B cell (primary cell): Measurements from ENCODE around the gene LNX1. TPM values are rescaled to one million over a fixed set of nuclear protein-coding genes. Genes with fewer than 3 reads are reported as not detected.

Experiments
- ATAC-seq: fragments of 200-7000 bp; cut with Tn5 transposase; one replicate; pipeline ENCODE4 v1.10.0; 2021; ENCODE audit warnings: low read depth, mild to moderate bottlenecking, moderate number of reproducible peaks, moderate library complexity
- CTCF ChIA-PET: fragments of 350-600 bp; sonication (Branson Sonifier 250); formaldehyde crosslinking; loops from one replicate; lab custom pipeline; 2021; ENCODE audit warnings: antibody characterized with exemption, inconsistent platforms; lab: Charles Lee
- POLR2A ChIA-PET: fragments of 350-600 bp; sonication (Branson Sonifier 250); formaldehyde crosslinking; loops from one replicate; lab custom pipeline; 2021; ENCODE audit warnings: antibody characterized with exemption; lab: Charles Lee
- DNase-seq: peaks from one replicate; pipeline ENCODE4 v3.0.0; 2013
- H2AFZ ChIP-seq: 2 replicates; pipeline ENCODE4 v1.6.1; 2012; ENCODE audit warnings: mild to moderate bottlenecking, low read depth, low read length; ENCODE audit not compliant: insufficient read depth, poor library complexity, severe bottlenecking
- H3K27ac ChIP-seq, 2 donors: 1 replicate in 1 of 2; 2 replicates in 1 of 2; pipeline ENCODE4 v1.5.1; 2012 to 2013; ENCODE audit warnings: low read length in 2 of 2, mild to moderate bottlenecking in 2 of 2, moderate library complexity in 1 of 2
- H3K27me3 ChIP-seq, 4 experiments: fragments of 200-600 bp in 1 of 4; sonication (generic) in 1 of 4; replicated peaks in 1 of 4; 1 replicate in 2 of 4; 2 replicates in 2 of 4; pipeline versions ENCODE4 v1.6.1 to v1.7.0; 2013 to 2016; ENCODE audit warnings: low read length in 3 of 4, mild to moderate bottlenecking in 2 of 4, mixed read lengths in 1 of 4, moderate library complexity in 1 of 4; ENCODE audit not compliant: insufficient read depth in 4 of 4, control insufficient read depth in 3 of 4; ENCODE audit errors: control extremely low read depth in 1 of 4
- H3K36me3 ChIP-seq, 2 experiments: replicated peaks in 1 of 2; 1 replicate in 1 of 2; 2 replicates in 1 of 2; pipeline versions ENCODE4 v1.6.1 to v1.7.1; 2013; ENCODE audit warnings: low read length in 1 of 2; ENCODE audit not compliant: insufficient read depth in 2 of 2, control insufficient read depth in 1 of 2; ENCODE audit errors: control extremely low read depth in 1 of 2, extremely low read depth in 1 of 2
- H3K4me1 ChIP-seq, 2 donors: fragments of 200-600 bp in 1 of 2; sonication (generic) in 1 of 2; 1 replicate in 1 of 2; 2 replicates in 1 of 2; pipeline versions ENCODE4 v1.5.1 to v1.6.1; 2013 to 2017; ENCODE audit warnings: low read length in 2 of 2; ENCODE audit not compliant: control insufficient read depth in 2 of 2, insufficient read depth in 2 of 2
- H3K4me2 ChIP-seq: replicated peaks from 2 replicates; pipeline ENCODE3; 2012; ENCODE audit warnings: mild to moderate bottlenecking, low read depth, low read length; ENCODE audit not compliant: poor library complexity, severe bottlenecking
- H3K4me3 ChIP-seq, 5 experiments: fragments of 200-600 bp in 1 of 5; sonication (generic) in 1 of 5; 1 replicate in 3 of 5; 2 replicates in 2 of 5; pipeline versions ENCODE4 v1.5.1 to v1.7.0; 2011 to 2016; ENCODE audit warnings: low read length in 4 of 5, mild to moderate bottlenecking in 4 of 5, low read depth in 2 of 5, control low read depth in 1 of 5, moderate library complexity in 1 of 5; ENCODE audit not compliant: insufficient read depth in 1 of 5; ENCODE audit errors: control extremely low read depth in 1 of 5, extremely low read depth in 1 of 5
- H3K79me2 ChIP-seq: fragments of 200-600 bp; sonication (generic); one replicate; pipeline ENCODE4 v1.6.0; 2016; ENCODE audit warnings: low read length; ENCODE audit not compliant: control insufficient read depth, insufficient read depth
- H3K9ac ChIP-seq: fragments of 200-600 bp; sonication (generic); 2 replicates; pipeline ENCODE4 v1.6.1; 2017; ENCODE audit warnings: mild to moderate bottlenecking, low read length, moderate library complexity
- H3K9me3 ChIP-seq, 3 donors: one replicate each; pipeline versions ENCODE4 v1.6.1 to v1.7.1; 2013; ENCODE audit warnings: low read length in 2 of 3; ENCODE audit not compliant: control insufficient read depth in 2 of 3, insufficient read depth in 1 of 3; ENCODE audit errors: control extremely low read depth in 1 of 3
- H4K20me1 ChIP-seq: 2 replicates; pipeline ENCODE4 v1.6.0; 2012; ENCODE audit warnings: mild to moderate bottlenecking, low read length; ENCODE audit not compliant: insufficient read depth, control insufficient read depth, poor library complexity, severe bottlenecking
- H3K27ac Mint-ChIP-seq: one replicate; pipeline ENCODE4 v1.8.0; 2021; ENCODE audit warnings: mixed read lengths
- H3K27me3 Mint-ChIP-seq: one replicate; pipeline ENCODE4 v1.8.0; 2021; ENCODE audit warnings: mixed read lengths
- H3K4me1 Mint-ChIP-seq: one replicate; pipeline ENCODE4 v1.8.0; 2021; ENCODE audit warnings: mixed read lengths
- H3K4me3 Mint-ChIP-seq: one replicate; pipeline ENCODE4 v1.8.0; 2021; ENCODE audit warnings: mixed read lengths
- H3K9me3 Mint-ChIP-seq: one replicate; pipeline ENCODE4 v1.8.0; 2022; ENCODE audit warnings: mixed read lengths; ENCODE audit not compliant: insufficient read depth
- CTCF ChIP-seq: fragments of 200-600 bp; IDR thresholded peaks from one replicate; pipeline ENCODE4 v1.8.0; 2022; ENCODE audit warnings: antibody characterized with exemption, mild to moderate bottlenecking
- EZH2 ChIP-seq: IDR thresholded peaks from 2 replicates; pipeline ENCODE4 v1.6.1; 2012; ENCODE audit warnings: borderline replicate concordance, low read depth, mild to moderate bottlenecking, moderate library complexity, low read length; ENCODE audit not compliant: insufficient read depth, poor library complexity, severe bottlenecking
- WGBS: methylation state at CpG from one replicate; pipeline ENCODE4 v1.1.5; 2013; ENCODE audit warnings: missing lambda C conversion rate; ENCODE audit not compliant: insufficient coverage; 5-methylcytosine and 5-hydroxymethylcytosine counted together
- intact Hi-C: fragments of 100-400 bp; cut with micrococcal nuclease; formaldehyde crosslinking; loops from one replicate; pipeline ENCODE4 v1.10.0; 2022
- polyA plus RNA-seq: library from polyadenylated mRNA; depleted of rRNA; stranded (reverse); fragments of >200 nt; gene quantifications from 2 replicates; pipeline ENCODE4 v1.2.3, GENCODE V29; 2012
- total RNA-seq, 2 donors: library from RNA; stranded (reverse); fragments of 120-200 nt in 1 of 2; gene quantifications; 1 replicate in 1 of 2; 2 replicates in 1 of 2; pipeline versions ENCODE4 v1.2.3 to v1.2.4, GENCODE V29; 2013 to 2022

Gene LNX1
- total and polyA plus RNA-seq, 2 donors (not counting 1 experiment from before 2014, with no cell fraction given) = not detected

DNA sequence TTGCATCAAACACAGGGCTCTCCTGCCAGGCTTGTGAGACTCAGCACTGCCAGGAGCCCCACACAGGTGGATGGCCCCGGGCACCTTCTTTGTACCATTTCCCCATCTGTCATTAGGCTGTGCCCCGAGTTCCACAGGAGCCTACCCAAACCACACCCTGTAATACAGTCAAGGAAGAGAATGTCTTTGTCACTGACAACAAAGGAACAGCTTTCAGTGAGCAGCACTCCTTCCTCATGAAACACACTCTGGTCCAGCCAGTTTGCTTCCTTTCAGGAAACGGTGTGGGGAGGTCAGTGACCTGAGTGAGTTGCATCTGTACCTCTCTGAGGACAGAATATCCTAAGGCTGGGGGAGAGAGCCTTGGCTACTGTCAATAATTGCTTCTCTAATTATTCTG is 53.7 kb downstream of the LNX1 start:
- Histone ChIP-seq H3K4me2 (no peak overlapping the region), H3K79me2 (no peaks in the 10 kb centered on the region), H3K9ac (no peak overlapping the region), H3K27ac (no peak overlapping the region), H3K36me3 (no peaks in the 10 kb centered on the region), H3K4me3 (no peak overlapping the region), H3K27me3 (peaks cover 0 to 15% (median under 1%) of the 10 kb centered on the region in 4 experiments), H4K20me1 (no peaks in the 10 kb centered on the region), H2AFZ (no peak overlapping the region), H3K4me1 (no peaks in the 10 kb centered on the region), H3K9me3 (no peaks in the 10 kb centered on the region)
- H3K27me3 Mint-ChIP-seq = peaks cover 33% of the 10 kb centered on the region
- WGBS = 60% methylated on average over 2 of the region's 3 CpGs
- H3K9me3 Mint-ChIP-seq = no peaks in the 10 kb centered on the region
- ChIA-PET CTCF (no interaction called here), POLR2A (no interaction called here)
- TF ChIP-seq CTCF (no peak), EZH2 (no peak)
- no peak for ATAC-seq
- H3K4me3 Mint-ChIP-seq = no peak overlapping the region
- DNase-seq = no peak
- H3K27ac Mint-ChIP-seq = no peak overlapping the region
- H3K4me1 Mint-ChIP-seq = no peaks in the 10 kb centered on the region
- intact Hi-C loops = no loop called here

DNA sequence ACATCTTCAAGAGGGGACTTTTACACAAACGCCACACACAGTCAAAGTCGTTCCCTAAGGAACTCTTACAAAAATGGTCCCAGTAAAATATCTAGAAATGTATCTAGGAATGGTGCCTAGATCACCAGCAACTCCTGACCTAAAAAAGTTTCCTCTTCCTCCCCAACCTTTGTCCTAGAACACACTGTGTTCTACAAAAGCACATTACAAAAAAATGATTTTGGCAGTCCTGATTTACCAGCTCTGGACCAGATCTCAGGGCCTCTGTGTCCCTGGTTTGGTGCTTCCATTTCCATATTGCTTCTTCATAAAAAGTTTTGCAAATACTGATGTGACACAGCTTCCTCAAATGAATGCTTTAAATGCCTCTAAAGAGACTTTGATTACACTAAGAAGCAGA is 55.0 kb downstream of the LNX1 start:
- Histone ChIP-seq H3K4me2 (no peak overlapping the region), H3K4me1 (no peaks in the 10 kb centered on the region), H4K20me1 (no peaks in the 10 kb centered on the region), H3K27ac (no peak overlapping the region), H3K9me3 (no peaks in the 10 kb centered on the region), H3K4me3 (no peak overlapping the region), H3K36me3 (no peaks in the 10 kb centered on the region), H2AFZ (no peak overlapping the region), H3K27me3 (peaks cover 0 to 15% (median under 1%) of the 10 kb centered on the region in 4 experiments), H3K9ac (no peak overlapping the region), H3K79me2 (no peaks in the 10 kb centered on the region)
- H3K27me3 Mint-ChIP-seq = peaks cover 29% of the 10 kb centered on the region
- intact Hi-C loops = no loop called here
- DNase-seq = no peak
- WGBS = 100% methylated on average over 2 of the region's 2 CpGs
- no peak for TF ChIP-seq CTCF
- no peak for TF ChIP-seq EZH2
- no peak overlapping the region for H3K27ac Mint-ChIP-seq
- CTCF ChIA-PET = no interaction called here
- H3K4me3 Mint-ChIP-seq = no peak overlapping the region
- POLR2A ChIA-PET = no interaction called here
- ATAC-seq = no peak
- H3K4me1 Mint-ChIP-seq = no peaks in the 10 kb centered on the region
- no peaks in the 10 kb centered on the region for H3K9me3 Mint-ChIP-seq
